ENCODE results near the gene PAM16. TPM values are rescaled to one million over a fixed set of nuclear protein-coding genes. Genes with fewer than 3 reads are reported as not detected.

The PAM16 gene
- total and polyA plus RNA-seq, 9 of the 15 experiments (the other 6 are each of a cell fraction or from before 2014, with no cell fraction given) = 38.7 to 273 (median 79.3) TPM

DNA sequence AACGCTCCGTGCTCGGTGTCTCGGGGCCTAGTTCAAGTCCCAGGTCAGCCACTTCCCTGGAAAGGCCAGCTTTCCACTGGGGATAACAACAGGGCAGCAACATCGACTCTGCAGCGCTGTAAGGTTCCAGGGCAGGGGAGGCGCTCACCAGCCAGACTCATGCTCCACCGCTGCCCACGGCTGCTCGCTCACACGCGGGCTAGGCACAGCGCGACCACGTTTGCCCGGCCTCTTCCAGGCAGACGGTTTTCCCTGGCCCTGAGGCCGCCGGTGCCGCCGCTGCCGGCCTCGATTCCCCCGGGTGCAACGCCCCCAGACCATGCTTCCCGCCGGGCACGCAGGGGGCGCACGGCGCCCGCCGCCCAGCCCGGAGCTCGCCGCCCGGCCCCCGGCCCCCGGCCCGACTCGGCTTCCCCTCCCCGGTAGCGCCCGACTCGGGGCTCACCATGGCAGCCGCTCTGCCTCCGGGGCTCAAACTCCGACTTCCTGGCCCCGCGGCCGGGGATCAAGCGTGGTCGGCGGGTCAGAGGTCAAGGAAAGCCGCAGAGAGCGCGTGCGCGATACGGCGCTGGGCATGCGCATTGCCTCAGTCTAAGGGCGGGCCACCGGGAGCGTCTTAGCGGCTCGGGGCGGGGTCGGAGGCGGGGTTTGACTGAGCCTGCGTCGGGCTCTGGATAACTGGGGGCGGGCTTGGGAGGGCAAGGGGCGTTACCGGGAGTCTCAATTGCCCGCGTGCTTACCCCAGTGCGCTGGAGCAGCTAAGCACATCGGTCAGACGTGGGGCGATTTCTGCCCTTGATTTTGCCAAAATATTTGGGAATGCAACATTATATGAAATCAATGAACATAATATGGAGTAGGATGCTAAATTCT, at the start of gene PAM16 (continued):
- TF ChIP-seq NFE2 (IDR thresholded peaks at IDR 0.05; ENCODE audit: low read depth) = no peak
- no peak for TF ChIP-seq GTF2A2 (tag; IDR thresholded peaks at IDR 0.05)
- TF ChIP-seq, protein P1, sequence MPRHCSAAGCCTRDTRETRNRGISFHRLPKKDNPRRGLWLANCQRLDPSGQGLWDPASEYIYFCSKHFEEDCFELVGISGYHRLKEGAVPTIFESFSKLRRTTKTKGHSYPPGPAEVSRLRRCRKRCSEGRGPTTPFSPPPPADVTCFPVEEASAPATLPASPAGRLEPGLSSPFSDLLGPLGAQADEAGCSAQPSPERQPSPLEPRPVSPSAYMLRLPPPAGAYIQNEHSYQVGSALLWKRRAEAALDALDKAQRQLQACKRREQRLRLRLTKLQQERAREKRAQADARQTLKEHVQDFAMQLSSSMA (CRISPR knock-in tag; IDR thresholded peaks at IDR 0.05) = no peak
- TF ChIP-seq, protein P2, sequence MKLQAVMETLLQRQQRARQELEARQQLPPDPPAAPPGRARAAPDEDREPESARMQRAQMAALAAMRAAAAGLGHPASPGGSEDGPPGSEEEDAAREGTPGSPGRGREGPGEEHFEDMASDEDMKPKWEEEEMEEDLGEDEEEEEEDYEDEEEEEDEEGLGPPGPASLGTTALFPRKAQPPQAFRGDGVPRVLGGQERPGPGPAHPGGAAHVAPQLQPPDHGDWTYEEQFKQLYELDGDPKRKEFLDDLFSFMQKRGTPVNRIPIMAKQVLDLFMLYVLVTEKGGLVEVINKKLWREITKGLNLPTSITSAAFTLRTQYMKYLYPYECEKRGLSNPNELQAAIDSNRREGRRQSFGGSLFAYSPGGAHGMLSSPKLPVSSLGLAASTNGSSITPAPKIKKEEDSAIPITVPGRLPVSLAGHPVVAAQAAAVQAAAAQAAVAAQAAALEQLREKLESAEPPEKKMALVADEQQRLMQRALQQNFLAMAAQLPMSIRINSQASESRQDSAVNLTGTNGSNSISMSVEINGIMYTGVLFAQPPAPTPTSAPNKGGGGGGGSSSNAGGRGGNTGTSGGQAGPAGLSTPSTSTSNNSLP (IDR thresholded peaks at IDR 0.05; ENCODE audit: borderline replicate concordance, low read depth, low read length) = no peak
- TF ChIP-seq, protein P3, sequence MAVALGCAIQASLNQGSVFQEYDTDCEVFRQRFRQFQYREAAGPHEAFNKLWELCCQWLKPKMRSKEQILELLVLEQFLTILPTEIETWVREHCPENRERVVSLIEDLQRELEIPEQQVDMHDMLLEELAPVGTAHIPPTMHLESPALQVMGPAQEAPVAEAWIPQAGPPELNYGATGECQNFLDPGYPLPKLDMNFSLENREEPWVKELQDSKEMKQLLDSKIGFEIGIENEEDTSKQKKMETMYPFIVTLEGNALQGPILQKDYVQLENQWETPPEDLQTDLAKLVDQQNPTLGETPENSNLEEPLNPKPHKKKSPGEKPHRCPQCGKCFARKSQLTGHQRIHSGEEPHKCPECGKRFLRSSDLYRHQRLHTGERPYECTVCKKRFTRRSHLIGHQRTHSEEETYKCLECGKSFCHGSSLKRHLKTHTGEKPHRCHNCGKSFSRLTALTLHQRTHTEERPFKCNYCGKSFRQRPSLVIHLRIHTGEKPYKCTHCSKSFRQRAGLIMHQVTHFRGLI (CRISPR knock-in tag; IDR thresholded peaks at IDR 0.05) = no peak
- TF ChIP-seq NR1H2 (CRISPR knock-in tag; IDR thresholded peaks at IDR 0.05) = no peak
- no peak for TF ChIP-seq ZFP1 (CRISPR knock-in tag; IDR thresholded peaks at IDR 0.05)
- no peak for TF ChIP-seq POLR3G (IDR thresholded peaks at IDR 0.05; ENCODE audit: extremely low read depth, insufficient read length, insufficient replicate concordance)
- TF ChIP-seq XRCC3 (IDR thresholded peaks at IDR 0.05) = no peak
- TF ChIP-seq ZNF217 (CRISPR knock-in tag; IDR thresholded peaks at IDR 0.05) = no peak
- no peak for TF ChIP-seq CHD4 (IDR thresholded peaks at IDR 0.05; ENCODE audit: insufficient read depth, insufficient replicate concordance, low read depth, low read length, poor library complexity, severe bottlenecking)
- 0 out of 2 replicates have a peak, but pooled peaks have one; percentile 31 for TF ChIP-seq DMBX1 (CRISPR knock-in tag; IDR thresholded peaks at IDR 0.05; ENCODE audit: borderline replicate concordance)
- no peak for TF ChIP-seq FOXM1 (IDR thresholded peaks at IDR 0.05; ENCODE audit: low read depth)
- no peak for TF ChIP-seq FOXM1 (CRISPR knock-in tag; IDR thresholded peaks at IDR 0.05; ENCODE audit: low read depth)
- TF ChIP-seq ZNF764 (CRISPR knock-in tag; IDR thresholded peaks at IDR 0.05; ENCODE audit: low read depth) = no peak
- no peak for TF ChIP-seq NBN (IDR thresholded peaks at IDR 0.05; ENCODE audit: low read depth)
- no peak for TF ChIP-seq NCOA2 (IDR thresholded peaks at IDR 0.05; ENCODE audit: partially characterized antibody in 2 of 2)
- no peak for TF ChIP-seq ZNF212 (CRISPR knock-in tag; IDR thresholded peaks at IDR 0.05)
- TF ChIP-seq KLF1 (tag; IDR thresholded peaks at IDR 0.05) = no peak
- TF ChIP-seq GTF2E2 (tag; IDR thresholded peaks at IDR 0.05) = no peak
- no peak for TF ChIP-seq EP300 (IDR thresholded peaks at IDR 0.05; ENCODE audit: low read length)
- TF ChIP-seq PHF8 (IDR thresholded peaks at IDR 0.05; ENCODE audit: borderline replicate concordance, low read length) = peak; percentile 68; the same call in 1 of the 2 replicates
- TF ChIP-seq E2F3 (CRISPR knock-in tag; IDR thresholded peaks at IDR 0.05) = 0 out of 2 replicates have a peak, but pooled peaks have one; percentile 51
- TF ChIP-seq CBFB (CRISPR knock-in tag; IDR thresholded peaks at IDR 0.05) = 0 out of 2 replicates have a peak, but pooled peaks have one; percentile 21
- no peak for TF ChIP-seq NCOA6 (IDR thresholded peaks at IDR 0.05)

All from K562 (cell line).